Ascending aorta (tissue), 2 donors: ENCODE results near the gene CD3E. TPM values are rescaled to one million over a fixed set of nuclear protein-coding genes. Genes with fewer than 3 reads are reported as not detected.
"Not testable (repeated sequence)": the region's sequence is repeated elsewhere in the genome, so short reads cannot be mapped to it uniquely, and the experiment has no call there.

Source experiments
- DNase-seq, 2 donors: peaks; one replicate each; pipeline ENCODE4 v3.0.0-alpha.2; 2019; ENCODE audit warnings: low spot score in 2 of 2
- H3K27ac ChIP-seq, 2 donors: fragments of 200-600 bp; sonication (generic); one replicate each; pipeline ENCODE4 v1.5.1; 2016 to 2017; ENCODE audit warnings: mild to moderate bottlenecking in 1 of 2
- H3K27me3 ChIP-seq: fragments of 200-600 bp; sonication (generic); one replicate; pipeline ENCODE4 v1.5.1; 2017
- H3K36me3 ChIP-seq, 2 donors: fragments of 200-600 bp; sonication (generic); one replicate each; pipeline ENCODE4 v1.5.1; 2016
- H3K4me1 ChIP-seq, 2 donors: fragments of 200-600 bp; sonication (generic); one replicate each; pipeline ENCODE4 v1.5.1; 2016 to 2017; ENCODE audit warnings: mild to moderate bottlenecking in 1 of 2
- H3K4me3 ChIP-seq, 2 donors: fragments of 200-600 bp; sonication (generic); one replicate each; pipeline ENCODE4 v1.5.1; 2016 to 2017; ENCODE audit warnings: mild to moderate bottlenecking in 1 of 2
- H3K9me3 ChIP-seq, 2 donors: fragments of 200-600 bp; sonication (generic); one replicate each; pipeline ENCODE4 v1.5.1; 2016
- intact Hi-C: fragments of 100-400 bp; cut with DNase I; formaldehyde crosslinking; loops from one replicate; pipeline ENCODE4 v1.15.1; 2023
- total RNA-seq: library from RNA; depleted of rRNA; stranded (reverse); fragments of >200 nt; gene quantifications from one replicate; pipeline ENCODE4 v1.1.0, GENCODE V29; 2016
- TF ChIP-seq, protein P1 (sequence below), 3 experiments: fragments of 200-600 bp in 2 of 3; fragments of 450-650 bp in 1 of 3; sonication (generic) in 2 of 3; IDR thresholded peaks; one replicate each; pipeline ENCODE4 v1.5.1; 2016 to 2019; ENCODE audit warnings: antibody characterized with exemption in 3 of 3, mild to moderate bottlenecking in 1 of 3, moderate library complexity in 1 of 3

CD3E gene
- total RNA-seq, 1 donor from 2014 or later = not detected

DNA sequence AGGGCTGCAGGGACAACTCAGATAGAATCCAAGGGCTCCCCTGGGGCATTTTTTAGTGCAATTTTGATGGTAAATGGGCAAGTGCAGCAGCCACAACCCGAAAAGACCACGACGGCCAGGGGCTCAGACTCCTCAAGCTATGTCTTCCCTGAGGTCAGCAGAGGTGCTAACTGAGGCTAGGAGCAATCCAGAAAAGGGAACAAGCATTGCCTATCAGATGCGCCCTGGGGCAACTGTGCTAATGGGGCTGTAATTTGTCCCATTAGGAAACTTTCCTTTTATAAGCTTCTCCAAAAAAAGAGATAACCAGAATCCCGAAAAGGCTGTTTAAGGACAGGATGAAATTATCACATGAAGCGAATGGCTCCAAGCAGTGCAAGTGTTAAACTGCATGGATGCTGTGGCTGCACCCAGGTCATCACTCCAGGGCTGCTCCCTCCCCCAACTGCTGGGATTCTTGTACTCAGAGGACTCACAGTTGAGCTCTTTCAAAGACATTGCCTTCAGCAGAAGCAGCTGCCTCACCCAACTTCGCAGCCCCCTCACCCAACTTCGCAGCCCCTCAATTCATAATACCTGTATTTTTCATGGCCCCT, 2.8 kb upstream of the CD3E start:
- intact Hi-C loops = no loop called here
- no peak for DNase-seq
- Histone ChIP-seq H3K4me1 (no peaks in the 10 kb centered on the region), H3K9me3 (no peaks in the 10 kb centered on the region), H3K36me3 (no peaks in the 10 kb centered on the region), H3K27ac (no peak overlapping the region), H3K27me3 (no peaks in the 10 kb centered on the region), H3K4me3 (no peak overlapping the region)
- TF ChIP-seq, protein P1, sequence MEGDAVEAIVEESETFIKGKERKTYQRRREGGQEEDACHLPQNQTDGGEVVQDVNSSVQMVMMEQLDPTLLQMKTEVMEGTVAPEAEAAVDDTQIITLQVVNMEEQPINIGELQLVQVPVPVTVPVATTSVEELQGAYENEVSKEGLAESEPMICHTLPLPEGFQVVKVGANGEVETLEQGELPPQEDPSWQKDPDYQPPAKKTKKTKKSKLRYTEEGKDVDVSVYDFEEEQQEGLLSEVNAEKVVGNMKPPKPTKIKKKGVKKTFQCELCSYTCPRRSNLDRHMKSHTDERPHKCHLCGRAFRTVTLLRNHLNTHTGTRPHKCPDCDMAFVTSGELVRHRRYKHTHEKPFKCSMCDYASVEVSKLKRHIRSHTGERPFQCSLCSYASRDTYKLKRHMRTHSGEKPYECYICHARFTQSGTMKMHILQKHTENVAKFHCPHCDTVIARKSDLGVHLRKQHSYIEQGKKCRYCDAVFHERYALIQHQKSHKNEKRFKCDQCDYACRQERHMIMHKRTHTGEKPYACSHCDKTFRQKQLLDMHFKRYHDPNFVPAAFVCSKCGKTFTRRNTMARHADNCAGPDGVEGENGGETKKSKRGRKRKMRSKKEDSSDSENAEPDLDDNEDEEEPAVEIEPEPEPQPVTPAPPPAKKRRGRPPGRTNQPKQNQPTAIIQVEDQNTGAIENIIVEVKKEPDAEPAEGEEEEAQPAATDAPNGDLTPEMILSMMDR (IDR thresholded peaks at IDR 0.05) = no peak

DNA sequence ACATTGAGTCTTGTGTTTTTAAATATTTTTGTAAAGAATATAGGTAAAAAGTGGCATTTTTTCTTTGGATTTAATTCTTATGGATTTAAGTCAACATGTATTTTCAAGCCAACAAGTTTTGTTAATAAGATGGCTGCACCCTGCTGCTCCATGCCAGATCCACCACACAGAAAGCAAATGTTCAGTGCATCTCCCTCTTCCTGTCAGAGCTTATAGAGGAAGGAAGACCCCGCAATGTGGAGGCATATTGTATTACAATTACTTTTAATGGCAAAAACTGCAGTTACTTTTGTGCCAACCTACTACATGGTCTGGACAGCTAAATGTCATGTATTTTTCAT, 333 bp upstream of the CD3E start:
- intact Hi-C loops = no loop called here
- no peak for DNase-seq
- H3K27me3 ChIP-seq = no peaks in the 10 kb centered on the region
- TF ChIP-seq, protein P1 (IDR thresholded peaks at IDR 0.05) = no peak
- H3K4me1 ChIP-seq = no peaks in the 10 kb centered on the region
- H3K9me3 ChIP-seq = no peaks in the 10 kb centered on the region
- H3K4me3 ChIP-seq = no peak overlapping the region
- H3K36me3 ChIP-seq = no peaks in the 10 kb centered on the region
- no peak overlapping the region for H3K27ac ChIP-seq

DNA sequence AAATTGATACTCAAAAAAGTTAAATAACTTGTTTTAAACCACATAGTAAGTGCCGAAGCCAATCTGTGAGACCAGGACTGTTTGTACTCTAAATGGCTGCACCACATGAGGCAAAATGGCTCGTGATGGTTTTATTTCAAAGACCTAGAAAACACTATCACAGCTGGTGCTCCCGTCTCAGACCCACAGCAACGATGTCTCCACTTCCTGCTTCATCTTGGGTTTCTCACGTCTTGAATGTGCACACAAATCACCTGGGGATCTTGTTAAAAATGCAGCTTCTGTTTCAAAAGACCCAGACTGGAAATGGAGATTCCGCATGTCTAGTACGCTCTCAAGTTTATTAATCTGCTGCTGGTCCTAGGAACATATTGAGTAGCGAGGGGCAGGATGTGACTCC, 1.2 kb downstream of the CD3E start:
- no peak for DNase-seq
- Histone ChIP-seq H3K27ac (no peak overlapping the region), H3K9me3 (no peaks in the 10 kb centered on the region), H3K4me1 (no peaks in the 10 kb centered on the region), H3K4me3 (no peak overlapping the region), H3K36me3 (no peaks in the 10 kb centered on the region), H3K27me3 (no peaks in the 10 kb centered on the region)
- TF ChIP-seq, protein P1 (IDR thresholded peaks at IDR 0.05) = no peak
- intact Hi-C loops = no loop called here

DNA sequence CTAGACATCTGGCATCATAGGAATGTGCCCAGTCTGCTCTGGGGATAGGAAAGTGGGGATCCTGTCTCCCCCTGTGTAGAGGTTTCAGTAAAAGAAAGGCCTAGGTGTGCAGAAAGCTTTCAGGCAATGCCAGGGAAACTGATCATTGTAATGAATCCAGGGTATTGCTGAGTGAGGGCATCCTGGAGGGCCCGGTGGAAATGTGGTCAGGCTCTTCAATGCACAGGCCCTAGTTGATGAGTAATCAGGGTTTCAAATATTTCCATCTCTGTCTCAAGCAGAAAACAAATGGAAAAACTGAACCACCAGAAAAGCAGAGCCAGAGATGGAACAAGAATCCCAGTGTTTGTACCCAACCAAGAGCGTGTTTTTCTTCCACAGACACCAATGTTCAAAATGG, 2.0 kb downstream of the CD3E start:
- Histone ChIP-seq H3K27ac (no peak overlapping the region), H3K4me3 (no peak overlapping the region), H3K36me3 (no peaks in the 10 kb centered on the region), H3K4me1 (no peaks in the 10 kb centered on the region), H3K27me3 (no peaks in the 10 kb centered on the region), H3K9me3 (no peaks in the 10 kb centered on the region)
- intact Hi-C loops = no loop called here
- TF ChIP-seq, protein P1 (IDR thresholded peaks at IDR 0.05) = no peak
- no peak for DNase-seq

DNA sequence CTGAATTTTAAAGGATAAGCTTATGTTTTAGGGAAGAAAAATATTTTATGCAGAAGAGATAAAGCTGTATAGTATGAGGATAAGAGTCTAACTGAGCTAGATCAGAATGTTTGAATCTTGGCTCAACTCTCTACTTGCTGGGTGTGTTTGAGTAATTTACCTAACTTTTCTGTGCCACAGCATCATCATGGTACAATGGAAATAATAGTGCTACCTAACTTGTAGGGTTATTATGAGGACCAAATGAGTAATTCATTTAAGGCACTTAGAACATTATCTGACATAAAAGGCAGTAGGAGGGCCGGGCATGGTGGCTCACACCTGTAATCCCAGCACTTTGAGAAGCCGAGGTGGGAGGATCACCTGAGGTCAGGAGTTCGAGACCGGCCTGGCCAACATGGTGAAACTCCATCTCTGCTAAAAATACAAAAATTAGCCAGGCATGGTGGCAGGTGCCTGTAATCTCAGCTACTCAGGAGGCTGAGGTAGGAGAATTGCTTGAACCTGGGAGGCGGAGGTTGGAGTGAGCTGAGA, 4.5 kb downstream of the CD3E start:
- H3K4me1 ChIP-seq, H3K4me3 ChIP-seq, intact Hi-C loops, H3K27me3 ChIP-seq, H3K27ac ChIP-seq, H3K36me3 ChIP-seq, DNase-seq, H3K9me3 ChIP-seq: not testable (repeated sequence)

DNA sequence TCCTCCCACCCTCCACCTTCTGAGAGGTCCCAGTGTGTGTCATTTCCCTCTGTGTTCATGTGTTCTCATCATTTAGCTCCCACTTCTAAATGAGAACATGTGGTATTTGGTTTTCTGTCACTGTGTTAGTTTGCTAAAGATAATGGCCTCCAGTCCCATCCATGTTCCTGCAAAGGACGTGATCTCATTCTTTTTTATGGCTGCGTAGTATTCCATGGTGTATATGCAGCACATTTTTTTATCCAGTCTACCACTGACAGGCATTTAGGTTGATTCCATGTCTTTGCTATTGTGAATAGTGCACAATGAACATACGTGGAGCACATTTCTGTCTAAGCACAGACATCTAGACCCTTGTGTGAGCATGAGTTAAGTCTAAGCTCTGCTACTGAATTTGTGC, 5.7 kb downstream of the CD3E start:
- H3K27ac ChIP-seq = no peak overlapping the region
- H3K36me3 ChIP-seq = no peaks in the 10 kb centered on the region
- H3K9me3 ChIP-seq = no peaks in the 10 kb centered on the region
- no peaks in the 10 kb centered on the region for H3K4me1 ChIP-seq
- no peak overlapping the region for H3K4me3 ChIP-seq
- intact Hi-C loops = no loop called here
- no peaks in the 10 kb centered on the region for H3K27me3 ChIP-seq
- TF ChIP-seq, protein P1 (IDR thresholded peaks at IDR 0.05) = no peak
- no peak for DNase-seq
